Ascending aorta (tissue), 2 donors: ENCODE measurements around the gene DNAJA4. TPM values are rescaled to one million over a fixed set of nuclear protein-coding genes. Genes with fewer than 3 reads are reported as not detected.
A peak's percentile ranks its signal among the peaks of the same experiment; 100 is the strongest.

Source experiments
- DNase-seq, 2 donors: peaks; one replicate each; pipeline ENCODE4 v3.0.0-alpha.2; 2019; ENCODE audit warnings: low spot score in 2 of 2
- H3K27ac ChIP-seq, 2 donors: fragments of 200-600 bp; sonication (generic); one replicate each; pipeline ENCODE4 v1.5.1; 2016 to 2017; ENCODE audit warnings: mild to moderate bottlenecking in 1 of 2
- H3K27me3 ChIP-seq: fragments of 200-600 bp; sonication (generic); one replicate; pipeline ENCODE4 v1.5.1; 2017
- H3K36me3 ChIP-seq, 2 donors: fragments of 200-600 bp; sonication (generic); one replicate each; pipeline ENCODE4 v1.5.1; 2016
- H3K4me1 ChIP-seq, 2 donors: fragments of 200-600 bp; sonication (generic); one replicate each; pipeline ENCODE4 v1.5.1; 2016 to 2017; ENCODE audit warnings: mild to moderate bottlenecking in 1 of 2
- H3K4me3 ChIP-seq, 2 donors: fragments of 200-600 bp; sonication (generic); one replicate each; pipeline ENCODE4 v1.5.1; 2016 to 2017; ENCODE audit warnings: mild to moderate bottlenecking in 1 of 2
- H3K9me3 ChIP-seq, 2 donors: fragments of 200-600 bp; sonication (generic); one replicate each; pipeline ENCODE4 v1.5.1; 2016
- intact Hi-C: fragments of 100-400 bp; cut with DNase I; formaldehyde crosslinking; loops from one replicate; pipeline ENCODE4 v1.15.1; 2023
- total RNA-seq: library from RNA; depleted of rRNA; stranded (reverse); fragments of >200 nt; gene quantifications from one replicate; pipeline ENCODE4 v1.1.0, GENCODE V29; 2016
- TF ChIP-seq, protein P1 (sequence below), 3 experiments: fragments of 200-600 bp in 2 of 3; fragments of 450-650 bp in 1 of 3; sonication (generic) in 2 of 3; IDR thresholded peaks; one replicate each; pipeline ENCODE4 v1.5.1; 2016 to 2019; ENCODE audit warnings: antibody characterized with exemption in 3 of 3, mild to moderate bottlenecking in 1 of 3, moderate library complexity in 1 of 3

The DNAJA4 gene
- total RNA-seq, 1 donor from 2014 or later: 3.5 TPM

DNA sequence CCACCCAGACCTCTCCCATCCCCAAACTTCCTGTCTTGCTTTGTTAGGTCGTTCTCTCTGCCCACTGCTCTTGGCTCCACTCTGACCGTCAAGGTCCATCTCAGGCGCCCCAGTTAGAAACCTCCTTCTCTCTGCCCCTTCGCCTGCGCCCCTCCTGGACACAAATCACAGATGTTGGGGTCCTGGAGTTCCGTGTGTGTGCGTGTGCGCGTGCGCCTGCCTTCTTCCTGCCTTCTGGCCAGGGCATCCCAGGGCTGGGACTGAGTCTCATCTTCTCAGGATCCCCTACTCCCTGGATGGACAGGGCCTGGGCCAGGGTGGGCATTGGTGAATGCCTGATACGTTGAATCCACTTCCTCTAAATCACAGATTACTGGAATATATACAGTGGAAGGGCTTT is 30.9 kb upstream of the DNAJA4 start:
- no peak for DNase-seq
- H3K36me3 ChIP-seq: no peaks in the 10 kb centered on the region
- H3K9me3 ChIP-seq: no peaks in the 10 kb centered on the region
- no peaks in the 10 kb centered on the region for H3K4me1 ChIP-seq
- no peak overlapping the region for H3K4me3 ChIP-seq
- H3K27ac ChIP-seq: no peak overlapping the region
- TF ChIP-seq, protein P1, sequence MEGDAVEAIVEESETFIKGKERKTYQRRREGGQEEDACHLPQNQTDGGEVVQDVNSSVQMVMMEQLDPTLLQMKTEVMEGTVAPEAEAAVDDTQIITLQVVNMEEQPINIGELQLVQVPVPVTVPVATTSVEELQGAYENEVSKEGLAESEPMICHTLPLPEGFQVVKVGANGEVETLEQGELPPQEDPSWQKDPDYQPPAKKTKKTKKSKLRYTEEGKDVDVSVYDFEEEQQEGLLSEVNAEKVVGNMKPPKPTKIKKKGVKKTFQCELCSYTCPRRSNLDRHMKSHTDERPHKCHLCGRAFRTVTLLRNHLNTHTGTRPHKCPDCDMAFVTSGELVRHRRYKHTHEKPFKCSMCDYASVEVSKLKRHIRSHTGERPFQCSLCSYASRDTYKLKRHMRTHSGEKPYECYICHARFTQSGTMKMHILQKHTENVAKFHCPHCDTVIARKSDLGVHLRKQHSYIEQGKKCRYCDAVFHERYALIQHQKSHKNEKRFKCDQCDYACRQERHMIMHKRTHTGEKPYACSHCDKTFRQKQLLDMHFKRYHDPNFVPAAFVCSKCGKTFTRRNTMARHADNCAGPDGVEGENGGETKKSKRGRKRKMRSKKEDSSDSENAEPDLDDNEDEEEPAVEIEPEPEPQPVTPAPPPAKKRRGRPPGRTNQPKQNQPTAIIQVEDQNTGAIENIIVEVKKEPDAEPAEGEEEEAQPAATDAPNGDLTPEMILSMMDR (IDR thresholded peaks at IDR 0.05): no peak
- intact Hi-C loops: no loop called here
- H3K27me3 ChIP-seq: no peaks in the 10 kb centered on the region

DNA sequence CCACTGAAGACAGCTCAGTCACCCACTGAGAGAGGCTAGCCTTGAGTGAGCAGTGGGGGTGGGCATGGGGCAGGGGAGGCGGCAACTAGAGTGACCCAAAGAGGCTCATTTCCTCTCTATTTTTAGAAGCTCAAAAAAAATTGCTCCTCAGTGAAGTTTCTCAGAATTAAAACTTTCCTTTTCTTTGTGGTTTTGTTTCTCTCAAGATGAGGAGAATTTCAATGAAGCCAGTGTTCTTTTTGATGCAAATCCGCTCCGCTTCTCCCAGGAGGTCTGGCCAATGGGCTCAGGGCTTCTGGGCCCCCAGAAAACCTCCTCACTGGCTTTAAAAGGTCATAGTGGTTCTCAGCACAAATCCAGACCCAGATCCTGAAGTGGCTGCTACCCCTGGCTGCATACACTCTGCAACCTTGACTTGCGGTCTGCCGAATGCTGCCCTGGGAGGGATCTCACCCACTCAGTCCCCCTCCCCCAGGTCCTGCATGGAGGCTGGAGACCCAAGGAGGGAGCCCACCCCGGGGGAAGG is 29.8 kb upstream of the DNAJA4 start, which contains the start of gene ACSBG1:
ACSBG1 (minus strand) TSS at position 51 of the 526 bp plus-strand sequence. CDS start 64 bp downstream, outside the sequence.
- no peak within 1 kb of the TSS for H3K4me3 ChIP-seq
- no peaks in the 10 kb centered on the region for H3K27me3 ChIP-seq
- H3K36me3 ChIP-seq: no peaks in the 10 kb centered on the region
- no peak for DNase-seq
- H3K27ac ChIP-seq: no peak within 1 kb of the TSS
- no peaks in the 10 kb centered on the region for H3K9me3 ChIP-seq
- intact Hi-C loops: no loop called here
- TF ChIP-seq, protein P1 (IDR thresholded peaks at IDR 0.05): no peak
- no peaks in the 10 kb centered on the region for H3K4me1 ChIP-seq

DNA sequence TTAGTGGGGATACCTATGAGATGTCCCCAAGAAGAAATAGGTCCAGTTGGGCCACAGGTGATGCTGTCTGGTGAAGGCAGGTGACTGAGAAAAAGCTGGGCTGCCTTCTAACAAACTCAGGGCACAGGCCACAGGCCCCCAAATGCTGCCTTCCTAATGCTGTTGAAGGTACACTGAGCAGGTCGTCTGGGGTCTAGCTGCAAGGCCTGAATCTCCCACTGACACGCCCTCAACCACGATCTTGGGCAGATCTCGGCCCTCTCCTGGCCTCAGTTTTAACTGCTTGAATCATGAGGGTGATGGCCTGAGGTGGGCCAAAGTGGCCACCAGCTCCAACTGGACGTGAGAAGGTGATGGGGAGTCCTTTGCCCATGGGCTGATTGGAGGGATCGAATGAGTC is 27.9 kb upstream of the DNAJA4 start:
- Histone ChIP-seq H3K9me3 (no peaks in the 10 kb centered on the region), H3K36me3 (no peaks in the 10 kb centered on the region), H3K27me3 (no peaks in the 10 kb centered on the region), H3K27ac (no peak overlapping the region), H3K4me3 (no peak overlapping the region), H3K4me1 (no peaks in the 10 kb centered on the region)
- TF ChIP-seq, protein P1 (IDR thresholded peaks at IDR 0.05): no peak
- intact Hi-C loops: no loop called here
- DNase-seq: peak in 1 of 2 donors; percentile 12

DNA sequence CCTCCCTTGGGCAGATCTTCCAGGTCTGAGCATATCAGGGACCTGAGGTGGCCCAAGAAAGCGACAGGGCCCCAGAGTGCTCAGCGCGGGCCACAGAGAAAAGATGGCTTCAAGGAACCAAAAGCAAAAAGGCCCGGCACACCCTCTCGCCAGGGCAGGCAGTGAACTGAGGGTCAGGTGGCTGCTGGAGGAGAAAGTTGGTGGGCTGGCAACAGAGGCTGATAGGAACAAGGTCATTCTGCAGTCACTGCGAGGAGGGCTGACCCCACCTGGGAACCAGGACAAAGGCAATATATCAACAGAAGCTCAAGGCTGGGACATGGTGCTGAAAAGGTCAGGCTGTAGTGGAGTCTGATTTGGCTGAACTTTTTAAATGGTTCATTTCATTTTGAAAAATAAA is 27.2 kb upstream of the DNAJA4 start:
- no peaks in the 10 kb centered on the region for H3K9me3 ChIP-seq
- H3K27ac ChIP-seq: no peak overlapping the region

DNA sequence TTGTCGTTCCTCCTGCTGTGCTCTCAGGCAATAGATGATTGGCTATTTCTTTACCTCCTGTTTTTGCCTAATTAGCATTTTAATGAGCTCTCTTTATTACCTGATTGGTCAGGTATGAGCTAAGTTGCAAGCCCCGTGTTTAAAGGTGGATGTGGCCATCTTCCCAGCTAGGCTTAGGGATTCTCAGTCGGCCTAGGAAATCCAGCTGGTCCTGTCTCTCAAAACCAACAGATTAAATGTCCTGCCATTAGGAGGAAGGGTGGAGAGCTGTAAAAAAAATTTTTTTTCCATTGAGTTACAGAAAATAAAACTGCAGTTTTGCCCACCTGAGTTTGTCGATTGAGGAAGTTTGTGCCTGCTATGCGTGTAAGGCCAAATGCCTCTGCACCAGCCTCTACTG is 24.6 kb upstream of the DNAJA4 start:
- peak in 1 of 2 donors; percentile 9 for DNase-seq
- TF ChIP-seq, protein P1 (IDR thresholded peaks at IDR 0.05): no peak
- H3K27me3 ChIP-seq: no peaks in the 10 kb centered on the region
- no peak overlapping the region for H3K4me3 ChIP-seq
- H3K4me1 ChIP-seq: no peaks in the 10 kb centered on the region
- no peaks in the 10 kb centered on the region for H3K36me3 ChIP-seq
- H3K9me3 ChIP-seq: no peaks in the 10 kb centered on the region
- intact Hi-C loops: no loop called here
- no peak overlapping the region for H3K27ac ChIP-seq

More for the DNA sequence above, 27.2 kb upstream of the DNAJA4 start:
- no peaks in the 10 kb centered on the region for H3K27me3 ChIP-seq
- intact Hi-C loops: no loop called here
- TF ChIP-seq, protein P1 (IDR thresholded peaks at IDR 0.05): no peak
- no peak for DNase-seq
- H3K4me1 ChIP-seq: no peaks in the 10 kb centered on the region
- no peak overlapping the region for H3K4me3 ChIP-seq
- H3K36me3 ChIP-seq: no peaks in the 10 kb centered on the region

DNA sequence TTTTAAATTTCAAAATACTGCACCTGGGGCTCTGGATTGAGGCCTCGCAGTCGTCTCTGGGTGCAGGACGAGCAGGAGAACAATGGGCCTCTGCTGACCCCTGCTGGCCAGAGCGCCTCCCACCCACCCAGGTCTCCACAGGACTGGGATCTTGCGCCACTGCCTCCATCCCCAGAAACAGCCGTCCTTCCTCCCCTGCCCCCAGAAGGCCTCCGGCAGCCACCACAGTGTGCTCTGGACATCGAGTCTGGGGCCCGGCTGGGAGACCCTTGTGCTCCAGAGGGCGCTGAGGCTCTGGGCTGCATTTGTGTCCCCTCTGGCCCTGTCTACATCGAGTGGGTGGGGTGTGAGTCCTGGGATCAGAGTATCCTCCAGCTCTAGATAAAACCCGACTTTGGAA is 23.3 kb upstream of the DNAJA4 start:
- TF ChIP-seq, protein P1 (IDR thresholded peaks at IDR 0.05): peak; percentile 72 to 87 (median 84)
- peak in 1 of 2 donors; percentile 86 for DNase-seq
- H3K36me3 ChIP-seq: no peaks in the 10 kb centered on the region
- H3K4me1 ChIP-seq: no peaks in the 10 kb centered on the region
- intact Hi-C loops: loop anchor here (1.0 kb wide), 3 partner anchors 109 to 282 kb away; no protein-coding TSS in a partner anchor
- H3K27ac ChIP-seq: no peak overlapping the region
- no peak overlapping the region for H3K4me3 ChIP-seq
- H3K27me3 ChIP-seq: no peaks in the 10 kb centered on the region
- no peaks in the 10 kb centered on the region for H3K9me3 ChIP-seq
